WTC11 (cell line): ENCODE results near the gene ATP6V1A. TPM values are rescaled to one million over a fixed set of nuclear protein-coding genes. Genes with fewer than 3 reads are reported as not detected.
A peak's percentile ranks its signal among the peaks of the same experiment; 100 is the strongest.

Experiments
- ATAC-seq: fragments of 200-7000 bp; cut with Tn5 transposase; 2 replicates; pipeline ENCODE4 v1.10.0; 2021; ENCODE audit warnings: mild to moderate bottlenecking, moderate library complexity
- CTCF ChIA-PET: fragments of 300-600 bp; sonication (Branson Sonifier 250); formaldehyde crosslinking; loops from one replicate; lab custom pipeline; 2021; ENCODE audit warnings: antibody characterized with exemption; lab: Charles Lee
- POLR2A ChIA-PET: fragments of 350-600 bp; sonication (Branson Sonifier 250); formaldehyde crosslinking; loops from one replicate; lab custom pipeline; 2021; ENCODE audit warnings: antibody characterized with exemption; lab: Charles Lee
- DNase-seq: peaks from one replicate; pipeline ENCODE4 v3.0.0; 2021; ENCODE audit warnings: low spot score
- H3K27ac Mint-ChIP-seq: 2 replicates; pipeline ENCODE4 v1.8.0; 2021; ENCODE audit warnings: mixed read lengths
- H3K27me3 Mint-ChIP-seq: 2 replicates; pipeline ENCODE4 v1.8.0; 2021; ENCODE audit warnings: low read depth, mild to moderate bottlenecking, moderate library complexity, mixed read lengths
- H3K36me3 Mint-ChIP-seq: 2 replicates; pipeline ENCODE4 v1.8.0; 2021; ENCODE audit warnings: mixed read lengths
- H3K4me1 Mint-ChIP-seq: 2 replicates; pipeline ENCODE4 v1.8.0; 2022; ENCODE audit warnings: mixed read lengths
- H3K4me3 Mint-ChIP-seq: 2 replicates; pipeline ENCODE4 v1.8.0; 2021; ENCODE audit warnings: mild to moderate bottlenecking, moderate library complexity, mixed read lengths
- H3K9me3 Mint-ChIP-seq: 2 replicates; pipeline ENCODE4 v1.8.0; 2021; ENCODE audit warnings: mixed read lengths
- CREB1 ChIP-seq: sonication (generic); formaldehyde crosslinking; IDR thresholded peaks from 2 replicates; pipeline ENCODE4 v1.8.0; 2023; ENCODE audit warnings: mild to moderate bottlenecking, missing genetic modification reagents
- ETV6 ChIP-seq: sonication (generic); formaldehyde crosslinking; IDR thresholded peaks from 2 replicates; pipeline ENCODE4 v1.8.1; 2022; ENCODE audit warnings: mild to moderate bottlenecking, missing genetic modification reagents
- FOXP1 ChIP-seq: sonication (generic); formaldehyde crosslinking; IDR thresholded peaks from 2 replicates; pipeline ENCODE4 v1.8.0; 2022; ENCODE audit warnings: missing genetic modification reagents, mild to moderate bottlenecking, moderate library complexity, borderline replicate concordance
- GABPB1 ChIP-seq: sonication (generic); formaldehyde crosslinking; IDR thresholded peaks from 2 replicates; pipeline ENCODE4 v1.8.1; 2023; ENCODE audit warnings: mild to moderate bottlenecking, missing genetic modification reagents
- GTF2I ChIP-seq: fragments of 250-450 bp; sonication (Bioruptor Pico); conservative IDR thresholded peaks from 2 replicates; pipeline ENCODE4 v1.4.0; 2021; ENCODE audit warnings: mild to moderate bottlenecking
- NFE2L1 ChIP-seq: sonication (generic); formaldehyde crosslinking; IDR thresholded peaks from 2 replicates; pipeline ENCODE4 v1.8.1; 2023; ENCODE audit warnings: missing genetic modification reagents
- NFYB ChIP-seq: sonication (generic); formaldehyde crosslinking; conservative IDR thresholded peaks from 2 replicates; pipeline ENCODE4 v1.8.0; 2022; ENCODE audit warnings: low read depth, missing genetic modification reagents
- NR1H2 ChIP-seq: sonication (generic); formaldehyde crosslinking; IDR thresholded peaks from 2 replicates; pipeline ENCODE4 v1.9.0; 2021; ENCODE audit warnings: mild to moderate bottlenecking, moderate library complexity, missing genetic modification reagents
- PRRX2 ChIP-seq: fragments of 250-450 bp; sonication (Bioruptor Pico); IDR thresholded peaks from 2 replicates; pipeline ENCODE4 v1.8.0; 2021; ENCODE audit warnings: mild to moderate bottlenecking
- TEAD1 ChIP-seq: sonication (generic); formaldehyde crosslinking; IDR thresholded peaks from 2 replicates; pipeline ENCODE4 v1.8.0; 2022; ENCODE audit warnings: mild to moderate bottlenecking, missing genetic modification reagents
- ZNF121 ChIP-seq: sonication (generic); formaldehyde crosslinking; IDR thresholded peaks from 2 replicates; pipeline ENCODE4 v1.8.0; 2023; ENCODE audit warnings: missing genetic modification reagents
- ZNF219 ChIP-seq: sonication (generic); formaldehyde crosslinking; IDR thresholded peaks from 2 replicates; pipeline ENCODE4 v1.8.0; 2023; ENCODE audit warnings: missing genetic modification reagents, mild to moderate bottlenecking, borderline replicate concordance
- ZNF396 ChIP-seq: fragments of 250-450 bp; sonication (Bioruptor Pico); IDR thresholded peaks from 2 replicates; pipeline ENCODE4 v1.8.0; 2021; ENCODE audit warnings: mild to moderate bottlenecking, moderate library complexity, borderline replicate concordance
- ZNF416 ChIP-seq: fragments of 250-450 bp; sonication (Bioruptor Pico); IDR thresholded peaks from 2 replicates; pipeline ENCODE4 v1.9.0; 2021; ENCODE audit warnings: mild to moderate bottlenecking, inconsistent platforms
- total RNA-seq: library from RNA; stranded (reverse); gene quantifications from 3 replicates; pipeline ENCODE4 v1.2.3, GENCODE V29; 2021
- TF ChIP-seq, protein P1 (sequence below): fragments of 200-600 bp; IDR thresholded peaks from 2 replicates; pipeline ENCODE4 v1.8.0; 2022; ENCODE audit warnings: antibody characterized with exemption
- TF ChIP-seq, protein P2 (sequence below): fragments of 250-450 bp; sonication (Bioruptor Pico); IDR thresholded peaks from 2 replicates; pipeline ENCODE4 v1.8.0; 2021; ENCODE audit warnings: mild to moderate bottlenecking
- TF ChIP-seq, protein P3 (sequence below): sonication (generic); formaldehyde crosslinking; IDR thresholded peaks from 2 replicates; pipeline ENCODE4 v1.8.0; 2023; ENCODE audit warnings: missing genetic modification reagents
- TF ChIP-seq, protein P4 (sequence below): sonication (generic); formaldehyde crosslinking; IDR thresholded peaks from 2 replicates; pipeline ENCODE4 v1.8.1; 2023; ENCODE audit warnings: mild to moderate bottlenecking, missing genetic modification reagents
- TF ChIP-seq, protein P5 (sequence below): sonication (generic); formaldehyde crosslinking; IDR thresholded peaks from 2 replicates; pipeline ENCODE4 v1.8.0; 2022; ENCODE audit warnings: mild to moderate bottlenecking, missing genetic modification reagents
- TF ChIP-seq, protein P6 (sequence below): sonication (generic); formaldehyde crosslinking; IDR thresholded peaks from 2 replicates; pipeline ENCODE4 v1.8.1; 2022; ENCODE audit warnings: low read depth, mild to moderate bottlenecking, moderate library complexity, missing genetic modification reagents, borderline replicate concordance

The ATP6V1A gene
- total RNA-seq, 1 experiment from 2014 or later, result 90.7 TPM

DNA sequence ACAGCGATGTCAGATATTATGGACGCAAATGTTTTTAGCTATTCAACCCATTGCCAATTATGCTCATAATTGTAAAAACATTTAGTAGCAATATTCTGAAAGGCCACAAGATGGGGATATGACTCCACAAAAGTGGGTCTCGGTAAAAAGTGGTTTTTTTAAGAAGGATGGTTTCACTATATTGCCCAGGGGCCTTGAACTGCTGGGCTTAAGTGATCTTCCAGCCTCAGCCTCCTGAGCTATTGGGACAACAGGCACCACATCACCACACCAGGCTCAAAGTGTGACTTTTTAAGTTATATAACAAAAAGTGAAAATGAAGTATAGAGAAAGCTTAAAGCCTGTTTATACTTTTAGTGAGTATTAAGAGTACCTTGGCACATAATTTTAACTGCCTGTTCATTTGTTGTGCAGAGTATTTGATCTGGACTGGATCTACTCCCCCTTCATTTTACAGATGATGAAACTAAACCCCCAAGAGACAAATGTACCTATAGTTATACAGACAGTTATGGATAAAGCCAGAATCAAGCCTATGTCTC, 10.2 kb upstream of the ATP6V1A start:
- Mint-ChIP-seq H3K9me3 (no peaks in the 10 kb centered on the region), H3K36me3 (0 out of 2 replicates have a peak, but pooled peaks cover 3% of the 10 kb centered on the region), H3K4me3 (no peak overlapping the region), H3K4me1 (peaks cover 78% of the 10 kb centered on the region), H3K27me3 (no peaks in the 10 kb centered on the region), H3K27ac (peak overlapping the region; percentile 85)
- CTCF ChIA-PET, result interaction anchor here (0.7 to 2.4 kb wide), 15 partner anchors 9 to 625 kb away, joined by 3 to 32 read pairs (median 4); partner anchors contain the start of genes ATP6V1A, GRAMD1C and NAA50
- POLR2A ChIA-PET, result interaction anchor here (1.2 kb wide), 1 partner anchor 9 kb away, joined by 3 read pairs; the partner anchor contains the start of gene NAA50
- TF ChIP-seq CREB1 (no peak), ZNF396 (no peak), ZNF121 (CRISPR knock-in tag) (peak; percentile 73)
- TF ChIP-seq, protein P1, sequence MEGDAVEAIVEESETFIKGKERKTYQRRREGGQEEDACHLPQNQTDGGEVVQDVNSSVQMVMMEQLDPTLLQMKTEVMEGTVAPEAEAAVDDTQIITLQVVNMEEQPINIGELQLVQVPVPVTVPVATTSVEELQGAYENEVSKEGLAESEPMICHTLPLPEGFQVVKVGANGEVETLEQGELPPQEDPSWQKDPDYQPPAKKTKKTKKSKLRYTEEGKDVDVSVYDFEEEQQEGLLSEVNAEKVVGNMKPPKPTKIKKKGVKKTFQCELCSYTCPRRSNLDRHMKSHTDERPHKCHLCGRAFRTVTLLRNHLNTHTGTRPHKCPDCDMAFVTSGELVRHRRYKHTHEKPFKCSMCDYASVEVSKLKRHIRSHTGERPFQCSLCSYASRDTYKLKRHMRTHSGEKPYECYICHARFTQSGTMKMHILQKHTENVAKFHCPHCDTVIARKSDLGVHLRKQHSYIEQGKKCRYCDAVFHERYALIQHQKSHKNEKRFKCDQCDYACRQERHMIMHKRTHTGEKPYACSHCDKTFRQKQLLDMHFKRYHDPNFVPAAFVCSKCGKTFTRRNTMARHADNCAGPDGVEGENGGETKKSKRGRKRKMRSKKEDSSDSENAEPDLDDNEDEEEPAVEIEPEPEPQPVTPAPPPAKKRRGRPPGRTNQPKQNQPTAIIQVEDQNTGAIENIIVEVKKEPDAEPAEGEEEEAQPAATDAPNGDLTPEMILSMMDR, result peak; percentile 34; the same call in 1 of the 2 replicates
- DNase-seq (no peak), ATAC-seq (peak; percentile 72)

DNA sequence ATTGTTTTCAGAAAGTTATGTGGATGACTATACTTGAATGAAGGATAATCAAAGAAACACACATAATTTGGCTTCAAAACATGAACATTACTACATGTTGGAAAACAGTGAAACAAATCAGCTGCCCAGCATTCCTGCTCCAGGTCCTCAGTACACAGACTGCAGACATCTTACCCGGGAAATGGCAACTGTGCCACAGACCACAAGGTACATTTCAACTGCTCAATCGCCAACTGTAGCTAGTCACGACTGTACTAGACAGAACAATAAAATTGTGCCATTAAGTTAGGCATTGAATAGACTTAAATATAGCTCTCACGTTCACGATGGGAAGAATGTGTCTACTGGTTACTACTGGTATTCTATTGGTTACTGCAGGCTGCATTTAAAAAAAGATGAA, 5.7 kb upstream of the ATP6V1A start:
- peak overlapping the region; percentile 12 for H3K27ac Mint-ChIP-seq
- POLR2A ChIA-PET, result interaction anchor here (0.6 to 1.3 kb wide), 3 partner anchors 19 to 622 kb away, joined by 3 to 4 read pairs (median 3); partner anchors contain the start of gene USF3
- peaks cover 82% of the 10 kb centered on the region for H3K4me1 Mint-ChIP-seq

DNA sequence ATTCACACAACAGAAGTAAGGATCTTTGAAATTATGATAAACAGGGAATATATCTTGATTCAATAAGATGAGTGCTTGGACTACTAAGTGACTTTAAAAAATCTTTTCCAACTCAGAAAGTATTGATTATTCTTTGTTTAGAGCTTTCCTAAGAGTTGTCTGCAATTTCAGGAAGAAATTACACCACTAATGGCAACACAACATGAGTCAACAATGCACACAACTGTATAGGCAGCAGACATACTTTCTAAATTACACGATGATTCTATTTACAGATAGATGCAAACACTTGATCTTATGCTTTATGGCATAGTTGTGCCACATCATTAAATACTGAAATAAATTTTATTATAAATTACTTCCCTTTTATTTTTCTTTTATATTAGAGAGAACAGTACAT, 5.2 kb upstream of the ATP6V1A start:
- peaks cover 79% of the 10 kb centered on the region for H3K4me1 Mint-ChIP-seq
- H3K27me3 Mint-ChIP-seq, result no peaks in the 10 kb centered on the region
- no peaks in the 10 kb centered on the region for H3K36me3 Mint-ChIP-seq
- H3K9me3 Mint-ChIP-seq, result no peaks in the 10 kb centered on the region
- DNase-seq (no peak), ATAC-seq (no peak)
- TF ChIP-seq GABPB1 (peak; percentile 91), TEAD1 (CRISPR knock-in tag) (no peak)
- peak overlapping the region; percentile 12 for H3K27ac Mint-ChIP-seq
- H3K4me3 Mint-ChIP-seq, result no peak overlapping the region
- ChIA-PET POLR2A (interaction anchor here (0.8 to 1.3 kb wide), 2 partner anchors 19 to 45 kb away, joined by 3 read pairs; partner anchors contain the start of gene USF3), CTCF (interaction anchor here (0.6 kb wide), 1 partner anchor 115 kb away, joined by 4 read pairs; no protein-coding TSS in a partner anchor)

More for the DNA sequence above, 5.7 kb upstream of the ATP6V1A start:
- TF ChIP-seq GTF2I (CRISPR knock-in tag) (no peak), PRRX2 (no peak)
- no peak for ATAC-seq
- CTCF ChIA-PET, result interaction anchor here (1.0 to 2.0 kb wide), 2 partner anchors 45 to 172 kb away, joined by 4 to 5 read pairs; partner anchors contain the start of gene USF3
- Mint-ChIP-seq H3K4me3 (no peak overlapping the region; the same call in 1 of the 2 replicates), H3K9me3 (no peaks in the 10 kb centered on the region), H3K27me3 (no peaks in the 10 kb centered on the region), H3K36me3 (no peaks in the 10 kb centered on the region)
- DNase-seq, result no peak

DNA sequence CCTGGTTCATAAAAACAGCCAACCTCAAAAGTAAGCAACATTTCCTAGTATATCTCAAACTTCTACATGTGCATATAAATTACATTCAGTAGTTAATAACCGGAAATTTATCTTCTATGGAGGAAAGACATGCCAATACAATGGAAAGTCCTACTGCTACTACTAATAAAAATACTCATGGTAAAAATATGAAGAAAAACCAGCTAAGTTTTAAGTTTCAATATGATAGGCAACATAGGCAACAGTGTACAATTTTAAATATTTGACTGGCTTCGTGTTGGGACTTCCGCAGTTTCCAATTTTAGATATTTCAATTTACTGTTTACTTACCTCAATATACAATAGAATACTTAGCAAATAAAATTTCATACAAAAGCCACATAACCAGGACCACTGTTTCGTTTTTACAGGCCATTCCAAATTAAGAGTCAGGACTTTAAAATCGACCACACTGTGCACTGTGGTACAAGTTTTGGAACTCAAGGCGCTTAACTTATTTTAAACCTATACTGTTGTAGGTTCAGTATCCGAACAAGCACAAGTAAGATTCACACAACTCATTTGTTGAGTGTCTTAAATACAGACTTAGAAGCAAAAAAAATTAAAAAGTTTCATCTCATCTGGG, 3.7 kb upstream of the ATP6V1A start:
- Mint-ChIP-seq H3K27me3 (no peaks in the 10 kb centered on the region), H3K9me3 (no peaks in the 10 kb centered on the region), H3K27ac (peak overlapping the region; percentile 8), H3K4me3 (peak overlapping the region; percentile 98), H3K36me3 (no peaks in the 10 kb centered on the region), H3K4me1 (peaks cover 71% of the 10 kb centered on the region)
- DNase-seq (no peak), ATAC-seq (no peak)
- ChIA-PET CTCF (interaction anchor here (0.5 kb wide), 1 partner anchor 352 kb away, joined by 4 read pairs; no protein-coding TSS in a partner anchor), POLR2A (no interaction called here)
- TF ChIP-seq, protein P2, sequence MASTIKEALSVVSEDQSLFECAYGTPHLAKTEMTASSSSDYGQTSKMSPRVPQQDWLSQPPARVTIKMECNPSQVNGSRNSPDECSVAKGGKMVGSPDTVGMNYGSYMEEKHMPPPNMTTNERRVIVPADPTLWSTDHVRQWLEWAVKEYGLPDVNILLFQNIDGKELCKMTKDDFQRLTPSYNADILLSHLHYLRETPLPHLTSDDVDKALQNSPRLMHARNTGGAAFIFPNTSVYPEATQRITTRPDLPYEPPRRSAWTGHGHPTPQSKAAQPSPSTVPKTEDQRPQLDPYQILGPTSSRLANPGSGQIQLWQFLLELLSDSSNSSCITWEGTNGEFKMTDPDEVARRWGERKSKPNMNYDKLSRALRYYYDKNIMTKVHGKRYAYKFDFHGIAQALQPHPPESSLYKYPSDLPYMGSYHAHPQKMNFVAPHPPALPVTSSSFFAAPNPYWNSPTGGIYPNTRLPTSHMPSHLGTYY (CRISPR knock-in tag), result no peak
- TF ChIP-seq NFE2L1 (CRISPR knock-in tag), result no peak
- TF ChIP-seq, protein P3, sequence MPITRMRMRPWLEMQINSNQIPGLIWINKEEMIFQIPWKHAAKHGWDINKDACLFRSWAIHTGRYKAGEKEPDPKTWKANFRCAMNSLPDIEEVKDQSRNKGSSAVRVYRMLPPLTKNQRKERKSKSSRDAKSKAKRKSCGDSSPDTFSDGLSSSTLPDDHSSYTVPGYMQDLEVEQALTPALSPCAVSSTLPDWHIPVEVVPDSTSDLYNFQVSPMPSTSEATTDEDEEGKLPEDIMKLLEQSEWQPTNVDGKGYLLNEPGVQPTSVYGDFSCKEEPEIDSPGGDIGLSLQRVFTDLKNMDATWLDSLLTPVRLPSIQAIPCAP (CRISPR knock-in tag), result no peak
- no peak for TF ChIP-seq NFYB
- no peak for TF ChIP-seq FOXP1 (CRISPR knock-in tag)
- TF ChIP-seq ETV6 (CRISPR knock-in tag), result no peak
- TF ChIP-seq, protein P4, sequence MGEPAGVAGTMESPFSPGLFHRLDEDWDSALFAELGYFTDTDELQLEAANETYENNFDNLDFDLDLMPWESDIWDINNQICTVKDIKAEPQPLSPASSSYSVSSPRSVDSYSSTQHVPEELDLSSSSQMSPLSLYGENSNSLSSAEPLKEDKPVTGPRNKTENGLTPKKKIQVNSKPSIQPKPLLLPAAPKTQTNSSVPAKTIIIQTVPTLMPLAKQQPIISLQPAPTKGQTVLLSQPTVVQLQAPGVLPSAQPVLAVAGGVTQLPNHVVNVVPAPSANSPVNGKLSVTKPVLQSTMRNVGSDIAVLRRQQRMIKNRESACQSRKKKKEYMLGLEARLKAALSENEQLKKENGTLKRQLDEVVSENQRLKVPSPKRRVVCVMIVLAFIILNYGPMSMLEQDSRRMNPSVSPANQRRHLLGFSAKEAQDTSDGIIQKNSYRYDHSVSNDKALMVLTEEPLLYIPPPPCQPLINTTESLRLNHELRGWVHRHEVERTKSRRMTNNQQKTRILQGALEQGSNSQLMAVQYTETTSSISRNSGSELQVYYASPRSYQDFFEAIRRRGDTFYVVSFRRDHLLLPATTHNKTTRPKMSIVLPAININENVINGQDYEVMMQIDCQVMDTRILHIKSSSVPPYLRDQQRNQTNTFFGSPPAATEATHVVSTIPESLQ (CRISPR knock-in tag), result no peak
- TF ChIP-seq ZNF416 (CRISPR knock-in tag), result no peak
- TF ChIP-seq NR1H2 (CRISPR knock-in tag), result no peak
- TF ChIP-seq ZNF219, result no peak
- TF ChIP-seq, protein P5, sequence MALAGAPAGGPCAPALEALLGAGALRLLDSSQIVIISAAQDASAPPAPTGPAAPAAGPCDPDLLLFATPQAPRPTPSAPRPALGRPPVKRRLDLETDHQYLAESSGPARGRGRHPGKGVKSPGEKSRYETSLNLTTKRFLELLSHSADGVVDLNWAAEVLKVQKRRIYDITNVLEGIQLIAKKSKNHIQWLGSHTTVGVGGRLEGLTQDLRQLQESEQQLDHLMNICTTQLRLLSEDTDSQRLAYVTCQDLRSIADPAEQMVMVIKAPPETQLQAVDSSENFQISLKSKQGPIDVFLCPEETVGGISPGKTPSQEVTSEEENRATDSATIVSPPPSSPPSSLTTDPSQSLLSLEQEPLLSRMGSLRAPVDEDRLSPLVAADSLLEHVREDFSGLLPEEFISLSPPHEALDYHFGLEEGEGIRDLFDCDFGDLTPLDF (CRISPR knock-in tag), result no peak
- TF ChIP-seq, protein P6, sequence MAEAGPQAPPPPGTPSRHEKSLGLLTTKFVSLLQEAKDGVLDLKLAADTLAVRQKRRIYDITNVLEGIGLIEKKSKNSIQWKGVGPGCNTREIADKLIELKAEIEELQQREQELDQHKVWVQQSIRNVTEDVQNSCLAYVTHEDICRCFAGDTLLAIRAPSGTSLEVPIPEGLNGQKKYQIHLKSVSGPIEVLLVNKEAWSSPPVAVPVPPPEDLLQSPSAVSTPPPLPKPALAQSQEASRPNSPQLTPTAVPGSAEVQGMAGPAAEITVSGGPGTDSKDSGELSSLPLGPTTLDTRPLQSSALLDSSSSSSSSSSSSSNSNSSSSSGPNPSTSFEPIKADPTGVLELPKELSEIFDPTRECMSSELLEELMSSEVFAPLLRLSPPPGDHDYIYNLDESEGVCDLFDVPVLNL (CRISPR knock-in tag), result no peak
